ENCODE measurements around the gene COX6B2. TPM values are rescaled to one million over a fixed set of nuclear protein-coding genes. Genes with fewer than 3 reads are reported as not detected.
A peak's percentile ranks its signal among the peaks of the same experiment; 100 is the strongest.

COX6B2 gene
- total RNA-seq, 1 donor from 2014 or later, result not detected

- no peak overlapping the region for H3K9ac ChIP-seq (ENCODE audit: low read depth in 1 of 3, low read length in 3 of 3)
- no peaks in the 10 kb centered on the region for H3K36me3 ChIP-seq (ENCODE audit: control insufficient read depth in 3 of 3, insufficient read depth in 3 of 3, low read length in 3 of 3)
- no peaks in the 10 kb centered on the region for H3K9me3 ChIP-seq (ENCODE audit: control insufficient read depth in 3 of 3, low read length in 3 of 3)
- H3K27ac ChIP-seq (ENCODE audit: low read depth, low read length), result no peak overlapping the region
- peaks cover 5 to 11% (median 7%) of the 10 kb centered on the region in 3 donors for H3K27me3 ChIP-seq (ENCODE audit: control insufficient read depth in 3 of 3, insufficient read depth in 3 of 3, low read length in 3 of 3)
- no peaks in the 10 kb centered on the region for H3K4me1 ChIP-seq (ENCODE audit: control insufficient read depth in 3 of 3, insufficient read depth in 3 of 3, low read length in 3 of 3)
- no peak overlapping the region for H3K4me3 ChIP-seq (ENCODE audit: low read length in 3 of 3)
These were observed 7.9 kb upstream of the COX6B2 start for GRCh38 chr19:55362174-55362989.

GRCh38 chr19:55360902-55361301, 6.4 kb upstream of the COX6B2 start:
- no peaks in the 10 kb centered on the region for H3K9me3 ChIP-seq (ENCODE audit: control insufficient read depth in 3 of 3, low read length in 3 of 3)
- H3K9ac ChIP-seq (ENCODE audit: low read depth in 1 of 3, low read length in 3 of 3), result no peak overlapping the region
- no peak overlapping the region for H3K27ac ChIP-seq (ENCODE audit: low read depth, low read length)
- H3K27me3 ChIP-seq (ENCODE audit: control insufficient read depth in 3 of 3, insufficient read depth in 3 of 3, low read length in 3 of 3), result peaks cover 11 to 12% (median 12%) of the 10 kb centered on the region in 3 donors
- no peak overlapping the region for H3K4me3 ChIP-seq (ENCODE audit: low read length in 3 of 3)
- H3K36me3 ChIP-seq (ENCODE audit: control insufficient read depth in 3 of 3, insufficient read depth in 3 of 3, low read length in 3 of 3), result no peaks in the 10 kb centered on the region
- no peaks in the 10 kb centered on the region for H3K4me1 ChIP-seq (ENCODE audit: control insufficient read depth in 3 of 3, insufficient read depth in 3 of 3, low read length in 3 of 3)

- no peaks in the 10 kb centered on the region for H3K4me1 ChIP-seq (ENCODE audit: control insufficient read depth in 3 of 3, insufficient read depth in 3 of 3, low read length in 3 of 3)
- peaks cover 17 to 21% (median 18%) of the 10 kb centered on the region in 3 donors for H3K27me3 ChIP-seq (ENCODE audit: control insufficient read depth in 3 of 3, insufficient read depth in 3 of 3, low read length in 3 of 3)
- no peak overlapping the region for H3K27ac ChIP-seq (ENCODE audit: low read depth, low read length)
- H3K36me3 ChIP-seq (ENCODE audit: control insufficient read depth in 3 of 3, insufficient read depth in 3 of 3, low read length in 3 of 3), result no peaks in the 10 kb centered on the region
- H3K9me3 ChIP-seq (ENCODE audit: control insufficient read depth in 3 of 3, low read length in 3 of 3), result no peaks in the 10 kb centered on the region
- no peak overlapping the region for H3K4me3 ChIP-seq (ENCODE audit: low read length in 3 of 3)
- no peak overlapping the region for H3K9ac ChIP-seq (ENCODE audit: low read depth in 1 of 3, low read length in 3 of 3)
These were observed 4.7 kb upstream of the COX6B2 start for GRCh38 chr19:55358943-55359908.

GRCh38 chr19:55358493-55358892, 4.0 kb upstream of the COX6B2 start:
- H3K4me3 ChIP-seq (ENCODE audit: low read length in 3 of 3), result no peak overlapping the region
- H3K36me3 ChIP-seq (ENCODE audit: control insufficient read depth in 3 of 3, insufficient read depth in 3 of 3, low read length in 3 of 3), result no peaks in the 10 kb centered on the region
- peaks cover 3 to 5% (median 4%) of the 10 kb centered on the region in 3 donors for H3K4me1 ChIP-seq (ENCODE audit: control insufficient read depth in 3 of 3, insufficient read depth in 3 of 3, low read length in 3 of 3)
- peaks cover 22 to 24% (median 24%) of the 10 kb centered on the region in 3 donors for H3K27me3 ChIP-seq (ENCODE audit: control insufficient read depth in 3 of 3, insufficient read depth in 3 of 3, low read length in 3 of 3)
- H3K27ac ChIP-seq (ENCODE audit: low read depth, low read length), result no peak overlapping the region
- H3K9me3 ChIP-seq (ENCODE audit: control insufficient read depth in 3 of 3, low read length in 3 of 3), result no peaks in the 10 kb centered on the region
- no peak overlapping the region for H3K9ac ChIP-seq (ENCODE audit: low read depth in 1 of 3, low read length in 3 of 3)

GRCh38 chr19:55355213-55355821, 798 bp upstream of the COX6B2 start:
- H3K27me3 ChIP-seq (ENCODE audit: control insufficient read depth in 3 of 3, insufficient read depth in 3 of 3, low read length in 3 of 3), result peaks cover 52 to 54% (median 53%) of the 10 kb centered on the region in 3 donors
- no peak overlapping the region for H3K9ac ChIP-seq (ENCODE audit: low read depth in 1 of 3, low read length in 3 of 3)
- no peaks in the 10 kb centered on the region for H3K9me3 ChIP-seq (ENCODE audit: control insufficient read depth in 3 of 3, low read length in 3 of 3)
- H3K36me3 ChIP-seq (ENCODE audit: control insufficient read depth in 3 of 3, insufficient read depth in 3 of 3, low read length in 3 of 3), result no peaks in the 10 kb centered on the region
- no peak overlapping the region for H3K27ac ChIP-seq (ENCODE audit: low read depth, low read length)
- no peak overlapping the region for H3K4me3 ChIP-seq (ENCODE audit: low read length in 3 of 3)
- H3K4me1 ChIP-seq (ENCODE audit: control insufficient read depth in 3 of 3, insufficient read depth in 3 of 3, low read length in 3 of 3), result peaks cover 8 to 10% (median 10%) of the 10 kb centered on the region in 3 donors

GRCh38 chr19:55353803-55354697, 469 bp downstream of the COX6B2 start:
- H3K4me1 ChIP-seq (ENCODE audit: control insufficient read depth in 3 of 3, insufficient read depth in 3 of 3, low read length in 3 of 3), result peaks cover 8 to 10% (median 10%) of the 10 kb centered on the region in 3 donors
- H3K36me3 ChIP-seq (ENCODE audit: control insufficient read depth in 3 of 3, insufficient read depth in 3 of 3, low read length in 3 of 3), result no peaks in the 10 kb centered on the region
- no peak overlapping the region for H3K27ac ChIP-seq (ENCODE audit: low read depth, low read length)
- no peaks in the 10 kb centered on the region for H3K9me3 ChIP-seq (ENCODE audit: control insufficient read depth in 3 of 3, low read length in 3 of 3)
- H3K27me3 ChIP-seq (ENCODE audit: control insufficient read depth in 3 of 3, insufficient read depth in 3 of 3, low read length in 3 of 3), result peaks cover 52 to 56% (median 55%) of the 10 kb centered on the region in 3 donors
- no peak overlapping the region for H3K9ac ChIP-seq (ENCODE audit: low read depth in 1 of 3, low read length in 3 of 3)
- H3K4me3 ChIP-seq (ENCODE audit: low read length in 3 of 3), result peak overlapping the region; percentile 30 to 60 (median 45)

GRCh38 chr19:55353356-55353802, 1.1 kb downstream of the COX6B2 start:
- Histone ChIP-seq H3K27me3 (ENCODE audit: control insufficient read depth in 3 of 3, insufficient read depth in 3 of 3, low read length in 3 of 3) (peaks cover 52 to 55% (median 53%) of the 10 kb centered on the region in 3 donors), H3K27ac (ENCODE audit: low read depth, low read length) (no peak overlapping the region), H3K4me3 (ENCODE audit: low read length in 3 of 3) (peak overlapping the region; percentile 30 to 60 (median 45)), H3K9me3 (ENCODE audit: control insufficient read depth in 3 of 3, low read length in 3 of 3) (no peaks in the 10 kb centered on the region), H3K9ac (ENCODE audit: low read depth in 1 of 3, low read length in 3 of 3) (no peak overlapping the region), H3K4me1 (ENCODE audit: control insufficient read depth in 3 of 3, insufficient read depth in 3 of 3, low read length in 3 of 3) (peaks cover 8 to 10% (median 10%) of the 10 kb centered on the region in 3 donors), H3K36me3 (ENCODE audit: control insufficient read depth in 3 of 3, insufficient read depth in 3 of 3, low read length in 3 of 3) (no peaks in the 10 kb centered on the region)

GRCh38 chr19:55352549-55353145, 1.9 kb downstream of the COX6B2 start:
- Histone ChIP-seq H3K4me1 (ENCODE audit: control insufficient read depth in 3 of 3, insufficient read depth in 3 of 3, low read length in 3 of 3) (peaks cover 8 to 10% (median 10%) of the 10 kb centered on the region in 3 donors), H3K9ac (ENCODE audit: low read depth in 1 of 3, low read length in 3 of 3) (no peak overlapping the region), H3K27me3 (ENCODE audit: control insufficient read depth in 3 of 3, insufficient read depth in 3 of 3, low read length in 3 of 3) (peaks cover 51 to 53% (median 52%) of the 10 kb centered on the region in 3 donors), H3K27ac (ENCODE audit: low read depth, low read length) (no peak overlapping the region), H3K36me3 (ENCODE audit: control insufficient read depth in 3 of 3, insufficient read depth in 3 of 3, low read length in 3 of 3) (peaks cover 0 to 2% (median 0%) of the 10 kb centered on the region in 3 donors), H3K4me3 (ENCODE audit: low read length in 3 of 3) (no peak overlapping the region), H3K9me3 (ENCODE audit: control insufficient read depth in 3 of 3, low read length in 3 of 3) (no peaks in the 10 kb centered on the region)

Measured in skeletal muscle tissue (tissue), 4 donors.